D721Med (cell line): ENCODE measurements around the gene MKX.
A peak's percentile ranks its signal among the peaks of the same experiment; 100 is the strongest.

Source experiments
- DNase-seq: peaks from one replicate; pipeline ENCODE4 v3.0.0; 2011; ENCODE audit warnings: low spot score; ENCODE audit not compliant: insufficient read length
- FAIRE-seq: peaks from 2 replicates; lab custom pipeline; 2011; peaks lifted over from hg19 to GRCh38; lab: Jason Lieb, UNC
- CTCF ChIP-seq: IDR thresholded peaks from 2 replicates; pipeline ENCODE4 v1.5.1; 2012; ENCODE audit warnings: mild to moderate bottlenecking, control low read depth; ENCODE audit not compliant: insufficient read depth; ENCODE audit errors: missing control alignments

MKX gene

GRCh38 chr10:27658788-27659187 lies 86.8 kb downstream of the MKX start:
- DNase-seq, result no peak
- TF ChIP-seq CTCF, result no peak
- no peak for FAIRE-seq

DNA sequence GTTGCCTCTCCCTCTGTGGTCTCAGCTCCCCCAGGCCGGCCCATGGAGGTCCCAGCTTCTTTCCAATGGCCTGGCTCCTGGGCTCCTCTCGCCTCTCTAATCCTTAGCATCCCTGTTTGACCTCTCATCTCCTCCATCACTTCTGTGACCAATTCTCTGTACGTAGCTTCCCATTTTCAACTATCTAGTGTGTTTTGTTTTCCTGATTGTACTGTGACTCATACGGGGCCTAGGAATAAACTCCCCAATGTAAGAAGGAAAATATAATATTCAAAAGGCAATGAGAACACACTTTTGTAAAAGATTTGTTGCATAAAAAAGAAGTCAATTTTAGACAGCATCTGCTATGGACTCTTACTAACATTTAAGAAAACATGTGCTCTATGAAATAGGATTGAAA lies 90.3 kb downstream of the MKX start:
- TF ChIP-seq CTCF, result no peak
- DNase-seq (no peak), FAIRE-seq (no peak)

DNA sequence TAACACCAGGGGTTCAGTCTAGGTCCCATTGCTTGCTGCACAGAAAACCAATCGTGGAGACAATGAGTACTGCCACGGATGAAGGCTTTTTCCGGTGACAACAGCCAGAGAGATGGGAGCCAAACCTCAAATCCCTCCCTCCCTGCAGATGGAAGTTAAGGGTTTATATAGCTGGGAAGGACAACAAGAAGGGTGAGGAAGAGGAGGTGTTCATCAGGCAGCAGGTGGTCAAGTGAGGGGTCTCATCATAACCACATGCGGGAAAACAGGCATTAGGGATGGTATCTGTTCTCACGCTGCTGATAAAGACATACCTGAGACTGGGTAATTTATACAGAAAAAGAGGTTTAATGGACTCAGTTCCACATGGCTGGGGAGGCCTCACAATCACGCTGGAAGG lies 91.3 kb downstream of the MKX start:
- no peak for TF ChIP-seq CTCF
- FAIRE-seq, result no peak

GRCh38 chr10:27646604-27647175 lies 98.9 kb downstream of the MKX start:
- DNase-seq (no peak), FAIRE-seq (no peak)
- no peak for TF ChIP-seq CTCF

More for the DNA sequence above, 91.3 kb downstream of the MKX start:
- DNase-seq, result no peak

DNA sequence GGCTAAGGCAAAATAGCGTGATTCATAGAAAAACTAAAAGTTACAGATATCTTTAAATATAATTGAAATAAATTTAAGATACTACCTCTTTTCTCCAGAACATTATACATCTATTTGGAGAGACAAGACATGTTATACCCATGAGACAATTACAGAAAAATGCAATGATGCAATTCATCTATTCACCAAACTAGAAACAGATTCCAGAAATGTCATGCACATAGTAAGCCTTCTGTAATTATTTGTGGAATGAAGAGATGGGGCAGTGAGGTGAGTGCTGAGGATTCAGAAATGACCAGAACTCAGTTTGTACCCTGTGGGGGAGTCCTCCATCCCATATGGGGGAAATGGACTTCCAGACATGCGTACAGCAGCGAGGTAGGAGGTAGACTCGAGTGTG lies 99.4 kb downstream of the MKX start:
- no peak for FAIRE-seq
- DNase-seq, result no peak
- no peak for TF ChIP-seq CTCF

- no peak for TF ChIP-seq CTCF
- DNase-seq (no peak), FAIRE-seq (peak; percentile 6)
These were observed 101.2 kb downstream of the MKX start for GRCh38 chr10:27644307-27644939.

DNA sequence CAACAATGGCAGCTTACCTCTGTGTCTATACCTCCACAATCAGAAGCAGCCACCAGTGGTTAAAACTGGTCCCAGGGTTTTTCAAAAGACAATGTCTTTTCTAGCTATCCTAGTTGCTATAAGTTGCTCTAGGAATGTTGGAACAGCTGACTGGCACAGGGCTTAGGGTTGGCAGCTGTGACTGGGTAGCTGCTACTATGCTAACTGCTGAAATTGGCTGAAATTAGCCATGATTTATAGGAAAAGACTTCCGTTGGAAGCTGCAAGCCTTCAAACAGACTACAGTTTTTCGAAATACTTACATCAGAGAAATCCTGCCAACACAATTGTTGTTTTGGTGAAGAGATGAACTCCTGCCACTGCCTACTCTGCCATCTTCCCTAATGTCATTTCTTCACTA lies 102.3 kb downstream of the MKX start:
- FAIRE-seq, result no peak
- no peak for DNase-seq

More for the DNA sequence above, 102.3 kb downstream of the MKX start:
- no peak for TF ChIP-seq CTCF
